WERI-Rb-1 (cell line): ENCODE results near the gene CTXN1.
A peak's percentile ranks its signal among the peaks of the same experiment; 100 is the strongest.
"Not testable (repeated sequence)": the region's sequence is repeated elsewhere in the genome, so short reads cannot be mapped to it uniquely, and the experiment has no call there.

Experiments used
- DNase-seq: peaks from one replicate; pipeline ENCODE4 v3.0.0-alpha.2; 2020
- H3K27ac ChIP-seq: fragments of 250-450 bp; sonication (Bioruptor Pico); 2 replicates; pipeline ENCODE4 v1.5.1; 2020; ENCODE audit warnings: mild to moderate bottlenecking, moderate library complexity
- H3K27me3 ChIP-seq: fragments of 250-450 bp; sonication (Bioruptor Pico); 2 replicates; pipeline ENCODE4 v1.5.1; 2021; ENCODE audit warnings: mild to moderate bottlenecking, low read depth, moderate library complexity; ENCODE audit not compliant: insufficient read depth, severe bottlenecking
- H3K36me3 ChIP-seq: fragments of 250-450 bp; sonication (Bioruptor Pico); 2 replicates; pipeline ENCODE4 v1.5.1; 2020; ENCODE audit warnings: mild to moderate bottlenecking, moderate library complexity
- H3K4me3 ChIP-seq: 2 replicates; pipeline ENCODE4 v1.5.1; 2011; ENCODE audit warnings: low read depth, mild to moderate bottlenecking, control low read depth, low read length
- H3K9me3 ChIP-seq: fragments of 250-450 bp; sonication (Bioruptor Pico); 2 replicates; pipeline ENCODE4 v1.5.1; 2021; ENCODE audit warnings: mild to moderate bottlenecking, moderate library complexity; ENCODE audit not compliant: severe bottlenecking
- TF ChIP-seq, protein P1 (sequence below): IDR thresholded peaks from 2 replicates; pipeline ENCODE4 v1.5.1; 2011; ENCODE audit warnings: low read depth, mild to moderate bottlenecking, control low read depth, inconsistent platforms, low read length

The CTXN1 gene

DNA sequence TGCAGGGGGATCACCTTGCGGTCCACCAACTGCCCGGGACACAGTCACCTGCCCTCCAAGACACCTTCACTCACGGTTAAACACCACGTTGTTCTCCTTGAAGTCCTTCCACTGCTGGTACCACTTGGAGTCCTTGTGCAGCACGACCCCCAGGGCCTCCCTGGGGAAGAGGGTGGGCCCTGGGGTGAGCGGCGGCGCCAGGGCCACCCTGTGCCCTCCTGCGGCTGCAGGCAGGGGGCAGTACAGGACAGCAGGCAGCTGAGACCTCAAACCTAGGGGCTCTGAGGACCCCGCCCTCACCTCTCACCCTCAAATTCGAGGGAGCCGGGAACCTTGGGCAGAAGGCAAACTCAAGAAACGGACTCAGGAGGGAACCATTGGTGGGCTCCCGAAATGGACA is 7.5 kb upstream of the CTXN1 start:
- H3K4me3 ChIP-seq, result no peak overlapping the region
- H3K9me3 ChIP-seq, result no peaks in the 10 kb centered on the region
- H3K27me3 ChIP-seq, result no peaks in the 10 kb centered on the region
- peaks cover 72% of the 10 kb centered on the region for H3K36me3 ChIP-seq
- TF ChIP-seq, protein P1, sequence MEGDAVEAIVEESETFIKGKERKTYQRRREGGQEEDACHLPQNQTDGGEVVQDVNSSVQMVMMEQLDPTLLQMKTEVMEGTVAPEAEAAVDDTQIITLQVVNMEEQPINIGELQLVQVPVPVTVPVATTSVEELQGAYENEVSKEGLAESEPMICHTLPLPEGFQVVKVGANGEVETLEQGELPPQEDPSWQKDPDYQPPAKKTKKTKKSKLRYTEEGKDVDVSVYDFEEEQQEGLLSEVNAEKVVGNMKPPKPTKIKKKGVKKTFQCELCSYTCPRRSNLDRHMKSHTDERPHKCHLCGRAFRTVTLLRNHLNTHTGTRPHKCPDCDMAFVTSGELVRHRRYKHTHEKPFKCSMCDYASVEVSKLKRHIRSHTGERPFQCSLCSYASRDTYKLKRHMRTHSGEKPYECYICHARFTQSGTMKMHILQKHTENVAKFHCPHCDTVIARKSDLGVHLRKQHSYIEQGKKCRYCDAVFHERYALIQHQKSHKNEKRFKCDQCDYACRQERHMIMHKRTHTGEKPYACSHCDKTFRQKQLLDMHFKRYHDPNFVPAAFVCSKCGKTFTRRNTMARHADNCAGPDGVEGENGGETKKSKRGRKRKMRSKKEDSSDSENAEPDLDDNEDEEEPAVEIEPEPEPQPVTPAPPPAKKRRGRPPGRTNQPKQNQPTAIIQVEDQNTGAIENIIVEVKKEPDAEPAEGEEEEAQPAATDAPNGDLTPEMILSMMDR, result peak; percentile 65
- DNase-seq, result no peak
- no peak overlapping the region for H3K27ac ChIP-seq

DNA sequence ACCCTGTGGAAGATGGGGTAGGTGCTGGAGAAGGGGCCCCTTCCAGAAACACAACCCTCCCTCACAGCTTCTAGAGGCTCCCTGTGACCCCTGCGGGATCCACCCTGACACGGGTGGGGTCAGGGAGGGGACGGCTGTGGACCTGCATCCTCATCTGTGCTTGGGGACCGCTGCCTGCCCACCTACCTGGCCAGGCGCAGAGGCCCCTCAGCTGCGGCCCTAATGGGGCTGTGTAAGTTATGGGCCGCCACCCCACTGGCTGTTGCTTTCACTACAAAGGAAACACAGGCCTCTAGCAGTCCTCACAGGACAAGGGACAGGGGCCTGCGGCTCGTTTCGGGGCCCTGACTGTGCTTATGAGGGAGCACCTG is 7.0 kb upstream of the CTXN1 start:
- DNase-seq, result no peak
- TF ChIP-seq, protein P1, result no peak
- Histone ChIP-seq H3K9me3 (no peaks in the 10 kb centered on the region), H3K27me3 (no peaks in the 10 kb centered on the region), H3K27ac (no peak overlapping the region), H3K36me3 (peaks cover 67% of the 10 kb centered on the region), H3K4me3 (no peak overlapping the region)

GRCh38 chr19:7932276-7932929 is 6.5 kb upstream of the CTXN1 start:
- Histone ChIP-seq H3K27me3 (no peaks in the 10 kb centered on the region), H3K36me3 (peaks cover 62% of the 10 kb centered on the region), H3K4me3 (no peak overlapping the region), H3K9me3 (no peaks in the 10 kb centered on the region), H3K27ac (no peak overlapping the region)
- no peak for DNase-seq
- TF ChIP-seq, protein P1, result no peak

GRCh38 chr19:7931221-7932061 is 5.5 kb upstream of the CTXN1 start:
- DNase-seq, result no peak
- TF ChIP-seq, protein P1, result no peak
- H3K36me3 ChIP-seq, result peaks cover 58% of the 10 kb centered on the region
- no peak overlapping the region for H3K27ac ChIP-seq
- H3K9me3 ChIP-seq, result no peaks in the 10 kb centered on the region
- H3K4me3 ChIP-seq, result no peak overlapping the region
- no peaks in the 10 kb centered on the region for H3K27me3 ChIP-seq

- Histone ChIP-seq H3K27me3 (no peaks in the 10 kb centered on the region), H3K9me3 (no peaks in the 10 kb centered on the region), H3K4me3 (no peak overlapping the region), H3K27ac (no peak overlapping the region), H3K36me3 (peaks cover 52% of the 10 kb centered on the region)
- no peak for DNase-seq
- TF ChIP-seq, protein P1, result no peak
Measured at GRCh38 chr19:7930765-7931164, 4.8 kb upstream of the CTXN1 start.

DNA sequence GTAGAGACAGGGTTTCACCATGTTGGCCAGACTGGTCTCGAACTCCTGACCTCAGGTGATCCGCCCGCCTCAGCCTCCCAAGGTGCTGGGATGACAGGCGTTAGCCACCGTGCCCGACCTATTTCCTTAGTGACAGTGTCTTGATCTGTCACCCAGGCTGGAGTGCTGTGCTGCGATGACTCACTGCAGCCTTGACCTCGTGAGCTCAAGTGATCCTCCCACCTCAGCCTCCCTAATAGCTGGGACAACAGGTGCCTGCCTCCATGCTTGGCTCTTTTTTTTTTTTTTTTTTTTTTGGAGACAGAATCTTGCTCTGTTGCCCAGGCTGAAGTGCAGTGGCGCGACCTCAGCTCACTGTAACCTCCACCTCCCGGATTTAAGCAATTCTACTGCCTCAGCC is 4.1 kb upstream of the CTXN1 start:
- H3K9me3 ChIP-seq, H3K4me3 ChIP-seq, H3K27me3 ChIP-seq, DNase-seq: not testable (repeated sequence)
- Histone ChIP-seq H3K36me3 (peaks cover 45% of the 10 kb centered on the region), H3K27ac (peak overlapping the region; percentile 22; the same call in 1 of the 2 replicates)
